Right hindlimb (tissue), 1 donor: ENCODE data around the gene PKDREJ.

ENCODE experiments used
- DNase-seq: peaks from one replicate; pipeline ENCODE4 v3.0.0-alpha.2; 2018

Gene PKDREJ

GRCh38 chr22:46238541-46238940, 24.6 kb downstream of the PKDREJ start:
- DNase-seq = no peak

- no peak for DNase-seq
Measured at GRCh38 chr22:46237453-46238124, 25.6 kb downstream of the PKDREJ start.

GRCh38 chr22:46234969-46235368, 28.2 kb downstream of the PKDREJ start:
- no peak for DNase-seq

GRCh38 chr22:46233231-46233630, 29.9 kb downstream of the PKDREJ start:
- no peak for DNase-seq

- DNase-seq = no peak
Measured at GRCh38 chr22:46230262-46230901, 32.8 kb downstream of the PKDREJ start.

GRCh38 chr22:46229701-46230100, 33.4 kb downstream of the PKDREJ start:
- DNase-seq = no peak

- no peak for DNase-seq
Measured at GRCh38 chr22:46226577-46226976, 36.6 kb downstream of the PKDREJ start.

- no peak for DNase-seq
Measured at GRCh38 chr22:46225631-46226030, 37.5 kb downstream of the PKDREJ start.

- no peak for DNase-seq
Measured at GRCh38 chr22:46224898-46225290, 38.2 kb downstream of the PKDREJ start.

GRCh38 chr22:46224044-46224897, 38.9 kb downstream of the PKDREJ start:
- DNase-seq = no peak

GRCh38 chr22:46220921-46221320, 42.2 kb downstream of the PKDREJ start:
- no peak for DNase-seq

GRCh38 chr22:46219636-46220035, 43.5 kb downstream of the PKDREJ start:
- no peak for DNase-seq

- no peak for DNase-seq
Measured at GRCh38 chr22:46214616-46215015, 48.5 kb downstream of the PKDREJ start.

GRCh38 chr22:46214149-46214548, 49.0 kb downstream of the PKDREJ start:
- no peak for DNase-seq

GRCh38 chr22:46213052-46213451, 50.1 kb downstream of the PKDREJ start:
- DNase-seq = no peak

GRCh38 chr22:46212195-46212594, 50.9 kb downstream of the PKDREJ start:
- DNase-seq = no peak

- DNase-seq = no peak
Measured at GRCh38 chr22:46209262-46209661, 53.9 kb downstream of the PKDREJ start.
